Liver (tissue), 3 donors: ENCODE data around the gene CRMP1.

Source experiments
- ATF3 ChIP-seq: IDR thresholded peaks from 2 replicates; pipeline ENCODE4 v1.6.1; 2016; ENCODE audit warnings: antibody characterized with exemption
- EGR1 ChIP-seq, 2 donors: IDR thresholded peaks; 2 replicates each; pipeline ENCODE4 v1.6.1; 2016 to 2018; ENCODE audit warnings: antibody characterized with exemption in 2 of 2, low read depth in 2 of 2
- FOXA1 ChIP-seq: IDR thresholded peaks from 2 replicates; pipeline ENCODE4 v1.6.1; 2016; ENCODE audit warnings: antibody characterized with exemption
- FOXA2 ChIP-seq: IDR thresholded peaks from 2 replicates; pipeline ENCODE4 v1.6.1; 2016; ENCODE audit warnings: antibody characterized with exemption
- NR2F2 ChIP-seq: IDR thresholded peaks from 2 replicates; pipeline ENCODE4 v1.6.1; 2016; ENCODE audit warnings: antibody characterized with exemption
- RAD21 ChIP-seq, 2 donors: IDR thresholded peaks; 2 replicates each; pipeline ENCODE4 v1.6.1; 2016; ENCODE audit warnings: antibody characterized with exemption in 2 of 2, mild to moderate bottlenecking in 2 of 2
- RXRA ChIP-seq, 2 donors: IDR thresholded peaks; 2 replicates each; pipeline ENCODE4 v1.6.1; 2017 to 2018; ENCODE audit warnings: antibody characterized with exemption in 2 of 2, mild to moderate bottlenecking in 1 of 2
- SP1 ChIP-seq: IDR thresholded peaks from 2 replicates; pipeline ENCODE4 v1.6.1; 2018; ENCODE audit warnings: antibody characterized with exemption, mild to moderate bottlenecking
- YY1 ChIP-seq: IDR thresholded peaks from 2 replicates; pipeline ENCODE4 v1.6.1; 2016; ENCODE audit warnings: antibody characterized with exemption, mild to moderate bottlenecking
- ZBTB33 ChIP-seq: IDR thresholded peaks from 2 replicates; pipeline ENCODE4 v1.6.1; 2016; ENCODE audit warnings: antibody characterized with exemption
- TF ChIP-seq, protein P1 (sequence below): fragments of 150-350 bp; IDR thresholded peaks from 2 replicates; pipeline ENCODE4 v1.5.1; 2017; ENCODE audit warnings: improper control_type of control experiment, low read depth, low read length; ENCODE audit not compliant: missing input control
- TF ChIP-seq, protein P2 (sequence below): IDR thresholded peaks from 2 replicates; pipeline ENCODE4 v1.6.1; 2016; ENCODE audit warnings: antibody characterized with exemption, mild to moderate bottlenecking
- donor health status: healthy.
- donor health status: healthy.

GRCh38 chr4:5802565-5802964 is 90.3 kb downstream of the CRMP1 start:
- TF ChIP-seq RAD21 (IDR thresholded peaks at IDR 0.05) (no peak), EGR1 (IDR thresholded peaks at IDR 0.05; ENCODE audit: low read depth in 2 of 2) (no peak), FOXA2 (no peak), FOXA1 (no peak), SP1 (no peak), ATF3 (no peak), YY1 (no peak), NR2F2 (no peak), ZBTB33 (no peak), RXRA (IDR thresholded peaks at IDR 0.05) (no peak)
- TF ChIP-seq, protein P1, sequence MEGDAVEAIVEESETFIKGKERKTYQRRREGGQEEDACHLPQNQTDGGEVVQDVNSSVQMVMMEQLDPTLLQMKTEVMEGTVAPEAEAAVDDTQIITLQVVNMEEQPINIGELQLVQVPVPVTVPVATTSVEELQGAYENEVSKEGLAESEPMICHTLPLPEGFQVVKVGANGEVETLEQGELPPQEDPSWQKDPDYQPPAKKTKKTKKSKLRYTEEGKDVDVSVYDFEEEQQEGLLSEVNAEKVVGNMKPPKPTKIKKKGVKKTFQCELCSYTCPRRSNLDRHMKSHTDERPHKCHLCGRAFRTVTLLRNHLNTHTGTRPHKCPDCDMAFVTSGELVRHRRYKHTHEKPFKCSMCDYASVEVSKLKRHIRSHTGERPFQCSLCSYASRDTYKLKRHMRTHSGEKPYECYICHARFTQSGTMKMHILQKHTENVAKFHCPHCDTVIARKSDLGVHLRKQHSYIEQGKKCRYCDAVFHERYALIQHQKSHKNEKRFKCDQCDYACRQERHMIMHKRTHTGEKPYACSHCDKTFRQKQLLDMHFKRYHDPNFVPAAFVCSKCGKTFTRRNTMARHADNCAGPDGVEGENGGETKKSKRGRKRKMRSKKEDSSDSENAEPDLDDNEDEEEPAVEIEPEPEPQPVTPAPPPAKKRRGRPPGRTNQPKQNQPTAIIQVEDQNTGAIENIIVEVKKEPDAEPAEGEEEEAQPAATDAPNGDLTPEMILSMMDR, result no peak
- TF ChIP-seq, protein P2, sequence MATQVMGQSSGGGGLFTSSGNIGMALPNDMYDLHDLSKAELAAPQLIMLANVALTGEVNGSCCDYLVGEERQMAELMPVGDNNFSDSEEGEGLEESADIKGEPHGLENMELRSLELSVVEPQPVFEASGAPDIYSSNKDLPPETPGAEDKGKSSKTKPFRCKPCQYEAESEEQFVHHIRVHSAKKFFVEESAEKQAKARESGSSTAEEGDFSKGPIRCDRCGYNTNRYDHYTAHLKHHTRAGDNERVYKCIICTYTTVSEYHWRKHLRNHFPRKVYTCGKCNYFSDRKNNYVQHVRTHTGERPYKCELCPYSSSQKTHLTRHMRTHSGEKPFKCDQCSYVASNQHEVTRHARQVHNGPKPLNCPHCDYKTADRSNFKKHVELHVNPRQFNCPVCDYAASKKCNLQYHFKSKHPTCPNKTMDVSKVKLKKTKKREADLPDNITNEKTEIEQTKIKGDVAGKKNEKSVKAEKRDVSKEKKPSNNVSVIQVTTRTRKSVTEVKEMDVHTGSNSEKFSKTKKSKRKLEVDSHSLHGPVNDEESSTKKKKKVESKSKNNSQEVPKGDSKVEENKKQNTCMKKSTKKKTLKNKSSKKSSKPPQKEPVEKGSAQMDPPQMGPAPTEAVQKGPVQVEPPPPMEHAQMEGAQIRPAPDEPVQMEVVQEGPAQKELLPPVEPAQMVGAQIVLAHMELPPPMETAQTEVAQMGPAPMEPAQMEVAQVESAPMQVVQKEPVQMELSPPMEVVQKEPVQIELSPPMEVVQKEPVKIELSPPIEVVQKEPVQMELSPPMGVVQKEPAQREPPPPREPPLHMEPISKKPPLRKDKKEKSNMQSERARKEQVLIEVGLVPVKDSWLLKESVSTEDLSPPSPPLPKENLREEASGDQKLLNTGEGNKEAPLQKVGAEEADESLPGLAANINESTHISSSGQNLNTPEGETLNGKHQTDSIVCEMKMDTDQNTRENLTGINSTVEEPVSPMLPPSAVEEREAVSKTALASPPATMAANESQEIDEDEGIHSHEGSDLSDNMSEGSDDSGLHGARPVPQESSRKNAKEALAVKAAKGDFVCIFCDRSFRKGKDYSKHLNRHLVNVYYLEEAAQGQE, result no peak
